ENCODE results near the gene ALOX15B. TPM values are rescaled to one million over a fixed set of nuclear protein-coding genes. Genes with fewer than 3 reads are reported as not detected.
"Not testable (repeated sequence)": the region's sequence is repeated elsewhere in the genome, so short reads cannot be mapped to it uniquely, and the experiment has no call there.

ALOX15B gene
- total and polyA plus RNA-seq, 7 experiments from 2014 or later = 0.61 TPM; not detected in 6

DNA sequence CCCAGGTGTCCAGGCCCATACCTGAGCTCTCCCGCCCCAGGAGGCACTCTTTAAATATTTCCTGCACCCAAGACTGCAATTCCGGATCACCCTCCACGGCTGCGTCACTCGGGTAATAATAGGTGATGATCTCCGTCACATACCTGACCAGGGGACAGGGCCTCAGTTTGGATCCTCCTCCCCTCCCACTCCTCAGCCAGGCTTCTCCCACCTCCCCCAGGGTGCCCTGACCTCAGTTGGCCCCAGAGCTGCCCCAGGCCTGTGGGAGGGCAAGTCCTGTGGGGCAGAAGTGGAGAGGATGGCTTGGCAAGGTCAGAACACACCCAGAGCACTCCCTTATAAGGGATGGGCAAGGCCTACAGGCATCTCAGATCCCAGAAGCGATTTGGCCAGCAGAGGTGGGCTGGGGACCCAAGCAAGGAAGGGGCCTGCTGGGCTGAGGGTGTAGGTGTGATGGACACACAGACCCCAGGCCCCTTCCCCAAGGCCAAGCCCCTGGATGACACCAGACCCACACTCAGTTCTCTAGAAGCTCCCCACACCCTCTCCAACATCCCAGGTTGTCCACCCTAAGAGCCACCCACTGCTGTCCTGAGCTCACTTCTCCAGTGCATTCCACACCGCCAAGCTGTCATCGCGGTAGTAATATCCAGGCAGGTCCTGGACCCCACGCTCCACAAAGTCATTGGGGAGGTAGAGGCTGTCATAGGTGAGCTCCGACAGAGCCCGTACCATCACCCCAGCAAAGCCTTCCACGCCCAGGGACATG, 36.9 kb downstream of the ALOX15B start:
- Mint-ChIP-seq H3K27ac (no peak overlapping the region), H3K27me3 (peaks cover 20 to 53% (median 29%) of the 10 kb centered on the region in 5 donors), H3K4me1 (peaks cover 12 to 41% (median 39%) of the 10 kb centered on the region in 7 donors), H3K4me3 (no peak overlapping the region), H3K36me3 (no peaks in the 10 kb centered on the region), H3K9me3 (peaks cover 0 to 1% (median 0%) of the 10 kb centered on the region in 11 donors)
- peaks cover 7 to 9% of the 10 kb centered on the region in 2 donors for H3K27me3 ChIP-seq (ENCODE audit: control insufficient read depth in 2 of 2, insufficient read depth in 2 of 2, low read length in 2 of 2)
- ChIA-PET CTCF (interaction anchor here (0.9 to 11.6 kb wide), 7 partner anchors 15 to 43 kb away, joined by 4 to 122 read pairs (median 18); partner anchors contain the start of gene ALOXE3), POLR2A (interaction anchor here (0.8 to 1.0 kb wide), 2 partner anchors 14 to 18 kb away, joined by 3 to 4 read pairs; no protein-coding TSS in a partner anchor)
- H3K27ac ChIP-seq (ENCODE audit: low read depth, low read length) = no peak overlapping the region
- ATAC-seq (no peak), DNase-seq (no peak)
- no peak overlapping the region for H3K4me3 ChIP-seq (ENCODE audit: low read length)
- peaks cover 18 to 34% of the 10 kb centered on the region in 2 donors for H3K4me1 ChIP-seq (ENCODE audit: control insufficient read depth in 2 of 2, insufficient read depth in 2 of 2, low read length in 2 of 2)
- H3K36me3 ChIP-seq (ENCODE audit: control insufficient read depth in 2 of 3, insufficient read depth in 3 of 3, low read length in 3 of 3) = no peaks in the 10 kb centered on the region
- no peaks in the 10 kb centered on the region for H3K9me3 ChIP-seq (ENCODE audit: control insufficient read depth in 2 of 3, low read length in 3 of 3)
- intact Hi-C loops (cut with micrococcal nuclease) = no loop called here

- Histone ChIP-seq H3K4me1 (ENCODE audit: control insufficient read depth in 2 of 2, insufficient read depth in 2 of 2, low read length in 2 of 2) (peaks cover 18 to 34% of the 10 kb centered on the region in 2 donors), H3K9me3 (ENCODE audit: control insufficient read depth in 2 of 3, low read length in 3 of 3) (no peaks in the 10 kb centered on the region), H3K4me3 (ENCODE audit: low read length) (no peak overlapping the region), H3K27ac (ENCODE audit: low read depth, low read length) (no peak overlapping the region), H3K27me3 (ENCODE audit: control insufficient read depth in 2 of 2, insufficient read depth in 2 of 2, low read length in 2 of 2) (peaks cover 7 to 8% of the 10 kb centered on the region in 2 donors), H3K36me3 (ENCODE audit: control insufficient read depth in 2 of 3, insufficient read depth in 3 of 3, low read length in 3 of 3) (no peaks in the 10 kb centered on the region)
- DNase-seq (no peak), ATAC-seq (no peak)
- peaks cover 20 to 44% (median 29%) of the 10 kb centered on the region in 5 donors for H3K27me3 Mint-ChIP-seq
- H3K9me3 Mint-ChIP-seq = peaks cover 0 to 1% (median 0%) of the 10 kb centered on the region in 11 donors
- POLR2A ChIA-PET = interaction anchor here (0.7 to 1.5 kb wide), 2 partner anchors 33 to 44 kb away, joined by 3 to 4 read pairs; no protein-coding TSS in a partner anchor
- H3K4me3 Mint-ChIP-seq = no peak overlapping the region
- CTCF ChIA-PET = interaction anchor here (0.9 to 11.6 kb wide), 3 partner anchors 16 to 33 kb away, joined by 4 to 122 read pairs (median 4); no protein-coding TSS in a partner anchor
- peak overlapping the region in 1 of 9 donors; percentile 56 for H3K27ac Mint-ChIP-seq
- peaks cover 13 to 42% (median 39%) of the 10 kb centered on the region in 7 donors for H3K4me1 Mint-ChIP-seq
- H3K36me3 Mint-ChIP-seq = peaks cover 0 to under 1% (median 0%) of the 10 kb centered on the region in 5 donors
- intact Hi-C loops (cut with micrococcal nuclease) = no loop called here
Measured at GRCh38 chr17:8076502-8077266, 37.8 kb downstream of the ALOX15B start.

- H3K27me3 ChIP-seq (ENCODE audit: control insufficient read depth in 2 of 2, insufficient read depth in 2 of 2, low read length in 2 of 2) = not testable (repeated sequence)
- CTCF ChIA-PET = interaction anchor here (0.7 to 11.6 kb wide), 2 partner anchors 17 to 169 kb away, joined by 3 to 122 read pairs; no protein-coding TSS in a partner anchor
Measured at GRCh38 chr17:8077939-8078338, 39.1 kb downstream of the ALOX15B start.

GRCh38 chr17:8079291-8080207, 40.7 kb downstream of the ALOX15B start:
- DNase-seq (peak; percentile 63 to 89 (median 79)), ATAC-seq (peak; percentile 90)
- CTCF ChIA-PET = interaction anchor here (0.5 to 11.6 kb wide), 16 partner anchors 8 to 1067 kb away, joined by 3 to 122 read pairs (median 4); partner anchors contain the start of genes ALOX12B, ALOXE3 and BORCS6
- Histone ChIP-seq H3K36me3 (ENCODE audit: control insufficient read depth in 2 of 3, insufficient read depth in 3 of 3, low read length in 3 of 3) (no peaks in the 10 kb centered on the region), H3K27me3 (ENCODE audit: control insufficient read depth in 2 of 2, insufficient read depth in 2 of 2, low read length in 2 of 2) (peaks cover 0 to 4% of the 10 kb centered on the region in 2 donors), H3K4me3 (ENCODE audit: low read length) (peak overlapping the region; percentile 62), H3K27ac (ENCODE audit: low read depth, low read length) (peak overlapping the region; percentile 62), H3K9me3 (ENCODE audit: control insufficient read depth in 2 of 3, low read length in 3 of 3) (no peaks in the 10 kb centered on the region), H3K4me1 (ENCODE audit: control insufficient read depth in 2 of 2, insufficient read depth in 2 of 2, low read length in 2 of 2) (peaks cover 13 to 14% of the 10 kb centered on the region in 2 donors)
- Mint-ChIP-seq H3K27me3 (peaks cover 7 to 18% (median 9%) of the 10 kb centered on the region in 5 donors), H3K9me3 (no peaks in the 10 kb centered on the region), H3K4me1 (peaks cover 10 to 21% (median 18%) of the 10 kb centered on the region in 7 donors), H3K4me3 (peak overlapping the region; percentile 88 to 93 (median 91)), H3K27ac (peak overlapping the region; percentile 42 to 92 (median 79)), H3K36me3 (peaks cover 0 to 6% (median 0%) of the 10 kb centered on the region in 5 donors)
- POLR2A ChIA-PET = interaction anchor here (0.5 to 1.7 kb wide), 13 partner anchors 17 to 659 kb away, joined by 3 to 15 read pairs (median 3); partner anchors contain the start of genes CTC1 and SLC25A35
- intact Hi-C loops (cut with micrococcal nuclease) = loop anchor here (1.0 kb wide), 5 partner anchors 15 to 221 kb away; no protein-coding TSS in a partner anchor

More at GRCh38 chr17:8077939-8078338, 39.1 kb downstream of the ALOX15B start:
- H3K36me3 Mint-ChIP-seq; H3K27ac Mint-ChIP-seq; H3K9me3 ChIP-seq (ENCODE audit: control insufficient read depth in 2 of 3, low read length in 3 of 3); H3K27ac ChIP-seq (ENCODE audit: low read depth, low read length); H3K36me3 ChIP-seq (ENCODE audit: control insufficient read depth in 2 of 3, insufficient read depth in 3 of 3, low read length in 3 of 3); ATAC-seq; H3K9me3 Mint-ChIP-seq; H3K4me3 ChIP-seq (ENCODE audit: low read length); DNase-seq; intact Hi-C loops (cut with micrococcal nuclease): not testable (repeated sequence)
- peak overlapping the region in 1 of 10 donors; percentile 51 for H3K4me3 Mint-ChIP-seq
- H3K4me1 Mint-ChIP-seq = peaks cover 10 to 36% (median 33%) of the 10 kb centered on the region in 7 donors
- H3K27me3 Mint-ChIP-seq = peaks cover 19 to 33% (median 22%) of the 10 kb centered on the region in 5 donors
- H3K4me1 ChIP-seq (ENCODE audit: control insufficient read depth in 2 of 2, insufficient read depth in 2 of 2, low read length in 2 of 2) = peaks cover 14 to 26% of the 10 kb centered on the region in 2 donors
- POLR2A ChIA-PET = interaction anchor here (0.6 to 1.7 kb wide), 6 partner anchors 9 to 235 kb away, joined by 3 to 13 read pairs (median 3); no protein-coding TSS in a partner anchor

DNA sequence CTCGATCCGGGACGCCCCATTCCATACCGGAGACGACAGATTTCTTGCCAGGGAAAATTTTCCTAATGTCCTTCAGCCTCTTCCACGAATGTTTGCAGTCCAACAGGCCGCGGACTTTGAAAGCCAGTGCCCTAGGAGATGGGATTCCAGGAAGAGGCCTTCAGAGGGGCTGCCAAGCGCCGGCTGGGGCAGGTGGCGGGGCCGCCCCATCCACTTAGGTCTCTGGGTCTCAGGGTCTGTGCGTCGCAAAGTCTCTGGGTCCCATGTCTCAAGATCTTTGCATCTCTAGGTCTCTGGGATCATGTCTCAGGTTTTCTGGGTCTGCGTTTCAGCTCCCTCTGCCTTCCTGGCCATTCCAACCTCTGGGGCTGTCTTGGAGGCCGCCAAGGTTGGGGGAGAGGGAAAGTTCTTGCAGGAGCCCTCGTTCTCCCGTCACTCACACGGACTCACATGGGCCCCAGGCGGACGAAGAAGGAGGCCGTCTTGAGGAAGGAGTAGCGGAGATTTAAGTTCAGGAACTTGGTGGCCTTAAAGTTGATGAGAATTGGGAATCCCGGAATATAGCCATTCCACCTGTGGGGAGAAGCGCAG, 41.4 kb downstream of the ALOX15B start:
- peaks cover 10 to 18% (median 14%) of the 10 kb centered on the region in 7 donors for H3K4me1 Mint-ChIP-seq
- no peaks in the 10 kb centered on the region for H3K9me3 ChIP-seq (ENCODE audit: control insufficient read depth in 2 of 3, low read length in 3 of 3)
- H3K4me3 ChIP-seq (ENCODE audit: low read length) = peak overlapping the region; percentile 62
- H3K4me3 Mint-ChIP-seq = peak overlapping the region; percentile 88 to 93 (median 90)
- no peaks in the 10 kb centered on the region for H3K9me3 Mint-ChIP-seq
- ATAC-seq = no peak
- ChIA-PET CTCF (interaction anchor here (0.5 to 2.6 kb wide), 7 partner anchors 14 to 562 kb away, joined by 3 to 19 read pairs (median 3); partner anchors contain the start of gene ALOXE3), POLR2A (interaction anchor here (0.6 to 1.6 kb wide), 4 partner anchors 23 to 78 kb away, joined by 3 to 15 read pairs (median 4); no protein-coding TSS in a partner anchor)
- no peak for DNase-seq
- intact Hi-C loops (cut with micrococcal nuclease) = loop anchor here (1.0 kb wide), 3 partner anchors 30 to 220 kb away; no protein-coding TSS in a partner anchor
- peaks cover 0 to 6% (median 0%) of the 10 kb centered on the region in 5 donors for H3K36me3 Mint-ChIP-seq
- peak overlapping the region in 3 of 9 donors; percentile 42 to 92 (median 70) for H3K27ac Mint-ChIP-seq
- no peaks in the 10 kb centered on the region for H3K27me3 ChIP-seq (ENCODE audit: control insufficient read depth in 2 of 2, insufficient read depth in 2 of 2, low read length in 2 of 2)
- H3K4me1 ChIP-seq (ENCODE audit: control insufficient read depth in 2 of 2, insufficient read depth in 2 of 2, low read length in 2 of 2) = peaks cover 13 to 14% of the 10 kb centered on the region in 2 donors
- no peak overlapping the region for H3K27ac ChIP-seq (ENCODE audit: low read depth, low read length)
- H3K36me3 ChIP-seq (ENCODE audit: control insufficient read depth in 2 of 3, insufficient read depth in 3 of 3, low read length in 3 of 3) = no peaks in the 10 kb centered on the region
- peaks cover 0 to 10% (median 1%) of the 10 kb centered on the region in 5 donors for H3K27me3 Mint-ChIP-seq
